SKM-1 treated with dmso at 0.1 percent for 144 hours (cell line): ENCODE results near the gene PCNX4.

ENCODE experiments used
- DNase-seq: peaks from one replicate; lab custom pipeline; 2025; ENCODE audit not compliant: unreplicated experiment; lab: John Stamatoyannopoulos, UW

PCNX4 gene

GRCh38 chr14:60101786-60102185 lies 10.1 kb downstream of the PCNX4 start:
- DNase-seq: no peak

GRCh38 chr14:60102389-60102788 lies 10.7 kb downstream of the PCNX4 start:
- DNase-seq: no peak

DNA sequence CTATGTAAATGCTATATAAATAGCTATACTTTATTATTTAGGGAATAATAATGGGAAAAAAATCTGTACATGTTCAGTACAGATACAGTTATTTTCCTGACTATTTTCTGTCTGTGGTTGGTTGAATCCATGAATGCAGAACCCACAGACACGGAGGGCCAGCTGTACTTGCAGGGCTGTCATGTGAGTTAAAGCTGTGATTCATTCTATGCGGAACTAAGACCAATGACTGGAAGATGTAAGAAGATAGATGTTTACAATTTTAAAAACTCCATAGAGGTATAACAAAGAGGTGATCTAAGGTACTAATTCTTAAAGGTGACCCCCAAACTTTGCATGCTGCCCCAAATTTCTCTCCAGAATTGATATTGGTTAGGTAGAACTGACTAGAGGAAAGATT lies 14.6 kb downstream of the PCNX4 start:
- no peak for DNase-seq

DNA sequence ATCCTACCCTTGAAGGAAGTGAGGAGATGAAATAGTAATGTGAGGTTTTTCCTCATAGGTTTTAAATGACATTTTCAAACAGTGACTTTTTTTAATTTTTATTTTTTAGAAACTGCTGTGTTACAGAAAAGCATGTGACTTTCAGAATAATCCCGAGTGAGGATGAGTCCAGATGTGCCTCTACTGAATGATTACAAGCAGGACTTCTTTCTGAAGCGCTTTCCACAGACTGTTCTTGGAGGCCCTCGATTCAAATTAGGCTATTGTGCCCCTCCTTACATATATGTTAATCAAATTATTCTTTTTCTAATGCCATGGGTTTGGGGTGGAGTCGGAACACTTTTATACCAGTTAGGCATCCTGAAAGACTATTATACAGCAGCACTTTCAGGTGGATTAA lies 15.8 kb downstream of the PCNX4 start:
- DNase-seq: no peak

GRCh38 chr14:60111732-60112131 lies 20.0 kb downstream of the PCNX4 start:
- DNase-seq: no peak

DNA sequence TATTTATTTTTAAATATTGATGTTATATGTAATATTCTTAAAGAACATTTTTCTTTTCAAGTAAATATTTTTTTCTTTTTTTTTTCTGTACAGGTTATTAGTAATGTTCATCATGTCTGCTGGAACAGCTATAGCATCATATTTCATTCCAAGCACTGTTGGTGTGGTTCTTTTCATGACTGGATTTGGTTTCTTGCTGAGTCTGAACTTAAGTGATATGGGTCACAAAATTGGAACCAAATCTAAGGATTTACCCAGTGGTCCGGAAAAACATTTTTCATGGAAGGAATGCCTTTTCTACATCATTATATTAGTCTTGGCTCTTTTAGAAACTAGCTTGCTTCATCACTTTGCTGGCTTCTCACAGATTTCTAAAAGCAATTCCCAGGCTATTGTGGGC lies 23.2 kb downstream of the PCNX4 start:
- no peak for DNase-seq

GRCh38 chr14:60116181-60116580 lies 24.5 kb downstream of the PCNX4 start:
- no peak for DNase-seq

DNA sequence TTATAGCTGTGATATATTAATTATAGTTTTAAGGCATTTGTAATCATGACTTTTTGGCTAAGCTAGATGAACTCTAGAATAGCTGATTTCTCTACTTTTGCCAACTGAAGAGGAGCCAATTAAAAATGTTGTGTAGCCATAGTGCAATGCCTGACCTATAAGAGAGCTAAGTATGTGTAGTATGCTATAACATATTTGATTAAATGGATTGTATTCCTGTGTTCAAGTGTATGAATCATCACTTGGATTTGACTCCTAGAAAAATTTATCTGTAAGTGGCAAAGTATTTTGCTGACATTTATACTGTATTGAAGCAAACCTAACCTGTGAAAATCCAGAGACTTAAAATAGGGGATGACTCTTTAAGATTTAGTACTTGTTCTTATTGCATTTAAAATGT lies 34.2 kb downstream of the PCNX4 start:
- no peak for DNase-seq

DNA sequence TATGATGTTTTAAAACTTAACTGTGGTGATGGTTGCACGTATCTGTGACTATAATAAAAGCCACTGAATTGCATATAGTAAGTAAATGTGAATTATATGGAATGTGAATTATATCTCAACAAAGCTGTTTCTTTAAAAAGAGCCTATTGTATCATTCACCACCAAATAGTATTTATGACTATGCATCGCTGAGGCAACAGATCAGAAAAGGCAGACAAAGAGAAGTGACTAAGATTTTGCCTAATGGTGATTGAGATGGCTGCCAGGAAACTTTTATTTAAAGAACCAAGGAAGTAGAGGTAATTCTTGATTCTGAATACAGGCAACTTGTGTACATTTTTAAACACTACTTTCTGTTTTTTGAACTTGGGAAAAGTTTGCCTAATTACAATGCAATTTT lies 41.8 kb downstream of the PCNX4 start:
- DNase-seq: no peak

GRCh38 chr14:60134702-60135101 lies 43.0 kb downstream of the PCNX4 start:
- DNase-seq: no peak

DNA sequence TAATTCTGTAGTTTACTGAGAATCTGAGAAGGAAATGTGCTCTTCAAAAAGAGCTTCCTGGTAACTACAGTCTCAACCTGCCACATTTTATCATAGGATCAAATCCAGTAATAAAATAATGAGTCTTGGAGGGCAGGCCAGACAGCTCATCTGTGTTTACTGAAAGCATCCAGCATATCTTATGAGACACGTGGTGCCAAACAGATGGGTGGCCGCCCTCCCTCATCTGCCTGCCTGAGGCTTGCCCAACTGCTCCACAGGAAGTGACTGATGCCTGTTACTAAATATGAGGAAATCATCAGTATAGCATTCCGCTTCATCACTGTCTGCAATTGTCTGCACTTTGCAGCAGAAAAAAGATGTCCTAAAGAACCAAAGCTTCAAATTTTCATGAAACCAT lies 60.0 kb downstream of the PCNX4 start:
- DNase-seq: peak; percentile 71

- DNase-seq: no peak
Measured at GRCh38 chr14:60153991-60154390, 62.3 kb downstream of the PCNX4 start.

GRCh38 chr14:60154671-60155070 lies 62.9 kb downstream of the PCNX4 start:
- no peak for DNase-seq

GRCh38 chr14:60160422-60160821 lies 68.7 kb downstream of the PCNX4 start:
- DNase-seq: no peak

- no peak for DNase-seq
Measured at GRCh38 chr14:60161196-60162107, 69.7 kb downstream of the PCNX4 start.

DNA sequence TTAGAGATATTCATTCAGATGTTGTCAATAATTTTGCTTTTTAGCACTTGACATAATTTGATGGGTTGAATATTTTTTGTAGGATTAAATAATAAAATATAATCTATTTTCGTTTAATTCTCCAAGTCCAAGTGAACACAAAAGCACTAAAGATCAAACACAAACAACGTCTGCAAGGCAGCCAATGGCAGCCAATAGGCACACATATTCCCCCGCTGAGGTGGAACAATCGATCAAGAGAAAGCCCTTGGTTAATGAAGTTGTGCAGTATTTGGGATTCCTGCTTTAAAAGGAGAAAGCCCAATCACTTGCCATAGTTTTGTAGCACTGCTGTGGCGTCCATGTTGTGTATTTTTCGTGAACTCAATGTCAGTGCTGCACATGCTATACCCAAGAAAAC lies 72.0 kb downstream of the PCNX4 start:
- DNase-seq: no peak

- no peak for DNase-seq
Measured at GRCh38 chr14:60164404-60164711, 72.6 kb downstream of the PCNX4 start.

DNA sequence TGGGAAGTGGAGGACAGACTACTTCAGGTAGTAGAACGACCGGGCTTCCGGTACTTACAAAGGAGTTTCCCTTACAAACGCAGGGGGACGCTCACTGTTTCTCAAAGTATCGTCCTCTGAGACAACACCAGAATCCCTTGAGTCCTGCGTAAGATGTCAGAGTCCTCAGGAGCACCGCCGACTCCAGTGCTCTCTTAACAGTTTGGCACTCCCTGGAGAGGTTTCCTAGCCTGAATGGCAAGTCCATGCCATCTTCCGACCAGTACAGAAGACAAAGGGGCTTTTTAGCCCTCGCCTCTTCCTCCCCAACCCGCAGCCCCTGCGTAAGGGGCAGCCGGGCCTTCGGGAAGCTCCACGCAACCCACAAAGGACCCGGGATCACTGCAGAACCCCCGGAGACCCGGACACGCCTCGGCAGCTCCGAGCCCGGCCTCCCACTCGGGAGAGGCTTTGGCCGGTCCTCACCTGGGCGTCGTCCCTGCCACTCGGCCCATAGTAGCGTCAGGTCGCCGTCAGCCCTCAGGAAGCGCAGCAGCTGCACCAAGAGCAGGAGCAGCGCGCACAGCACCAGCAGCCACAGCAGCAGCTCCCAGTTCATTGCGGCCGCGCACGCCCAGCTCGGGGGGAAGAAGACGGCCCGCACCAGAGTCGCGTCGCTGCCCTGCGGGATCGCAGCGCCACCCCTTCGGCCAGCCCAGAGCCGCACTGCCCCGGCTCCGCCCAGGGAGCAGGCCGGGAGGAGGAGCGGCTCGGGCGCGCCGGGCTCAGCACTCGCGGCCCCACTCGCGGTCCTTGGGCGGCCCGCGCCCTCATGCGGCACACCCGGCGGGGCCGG lies 73.2 kb downstream of the PCNX4 start, which contains the start of gene DHRS7:
Gene DHRS7, minus strand, starts transcription at position 687 of the 835 bp plus-strand sequence. Its CDS starts 89 bp downstream, at position 598.
- DNase-seq: peak; percentile 26

DNA sequence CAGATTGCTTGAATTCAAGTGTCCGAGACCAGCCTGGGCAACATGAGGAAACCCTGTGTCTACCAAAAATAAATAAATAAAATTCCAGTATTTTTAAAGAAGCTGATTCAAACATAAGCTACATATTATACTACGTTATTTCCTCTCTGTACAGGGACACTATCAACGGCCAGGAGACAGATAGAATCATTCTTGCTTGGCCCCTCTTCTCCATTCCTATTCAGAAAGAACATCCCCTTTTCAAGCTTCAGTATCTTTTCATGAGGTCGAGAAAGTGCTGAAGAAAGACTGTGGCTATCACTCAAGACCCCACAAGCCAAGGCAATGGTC lies 73.8 kb downstream of the PCNX4 start:
- no peak for DNase-seq

DNA sequence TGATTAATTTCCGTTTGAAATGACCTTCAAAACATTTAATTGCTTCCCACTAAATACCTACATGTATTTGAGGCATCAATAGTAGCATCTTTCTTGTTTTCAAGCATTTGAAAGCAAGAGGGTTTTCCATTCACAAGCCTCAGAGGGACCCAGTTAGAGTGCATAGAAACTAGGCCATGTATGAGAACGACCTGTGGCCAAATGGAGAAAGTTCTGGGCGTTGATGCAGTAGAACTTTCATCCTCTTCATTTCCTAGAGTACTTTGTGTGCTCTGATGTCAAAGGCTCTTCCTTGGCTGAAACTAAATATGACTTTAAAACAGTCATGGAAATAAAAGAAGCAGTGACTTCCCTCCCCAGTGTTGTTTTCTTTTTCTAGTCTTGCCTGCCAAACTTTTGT lies 74.4 kb downstream of the PCNX4 start:
- DNase-seq: no peak

- DNase-seq: no peak
Measured at GRCh38 chr14:60169722-60170121, 78.0 kb downstream of the PCNX4 start.

- DNase-seq: no peak
Measured at GRCh38 chr14:60170948-60171347, 79.2 kb downstream of the PCNX4 start.
